Mesenchymal stem cell (in vitro differentiated cells and primary cell): ENCODE results near the gene ASTN2.
A peak's percentile ranks its signal among the peaks of the same experiment; 100 is the strongest.

Experiments
- DNase-seq: peaks from one replicate; pipeline ENCODE4 v3.0.0-alpha.2; 2013
- H2AFZ ChIP-seq: one replicate; pipeline ENCODE4 v1.6.1; 2013; ENCODE audit warnings: low read depth, mild to moderate bottlenecking, control low read depth, inconsistent platforms, low read length, moderate library complexity
- H2AK5ac ChIP-seq: 2 replicates; pipeline ENCODE4 v1.6.1; 2013; ENCODE audit warnings: low read length, moderate library complexity, mild to moderate bottlenecking, inconsistent platforms; ENCODE audit not compliant: severe bottlenecking
- H2BK120ac ChIP-seq: one replicate; pipeline ENCODE4 v1.6.1; 2013; ENCODE audit warnings: low read depth, mild to moderate bottlenecking, inconsistent platforms, low read length, moderate library complexity
- H2BK12ac ChIP-seq, 2 experiments: one replicate each; pipeline ENCODE4 v1.6.1; 2013; ENCODE audit warnings: inconsistent platforms in 2 of 2, low read length in 2 of 2, mild to moderate bottlenecking in 2 of 2, moderate library complexity in 2 of 2, control low read depth in 1 of 2
- H2BK15ac ChIP-seq: one replicate; pipeline ENCODE4 v1.6.1; 2013; ENCODE audit warnings: mild to moderate bottlenecking, low read depth, inconsistent platforms; ENCODE audit not compliant: poor library complexity, severe bottlenecking
- H2BK5ac ChIP-seq: 2 replicates; pipeline ENCODE4 v1.6.1; 2013; ENCODE audit warnings: low read depth, mild to moderate bottlenecking, low read length, control low read depth, inconsistent platforms; ENCODE audit not compliant: poor library complexity, severe bottlenecking
- H3K14ac ChIP-seq, 2 experiments: one replicate each; pipeline ENCODE4 v1.6.1; 2013; ENCODE audit warnings: inconsistent platforms in 2 of 2, low read length in 2 of 2, control low read depth in 1 of 2, mild to moderate bottlenecking in 1 of 2, moderate library complexity in 1 of 2
- H3K18ac ChIP-seq, 2 experiments: one replicate each; pipeline ENCODE4 v1.6.1; 2013; ENCODE audit warnings: inconsistent platforms in 2 of 2, low read length in 2 of 2, control low read depth in 1 of 2, low read depth in 1 of 2, mild to moderate bottlenecking in 1 of 2
- H3K23ac ChIP-seq, 2 experiments: one replicate each; pipeline ENCODE4 v1.6.1; 2013; ENCODE audit warnings: inconsistent platforms in 2 of 2, low read length in 2 of 2, mild to moderate bottlenecking in 2 of 2, moderate library complexity in 2 of 2, control low read depth in 1 of 2
- H3K27ac ChIP-seq: 2 replicates; pipeline ENCODE4 v1.5.1; 2013; ENCODE audit warnings: mild to moderate bottlenecking, moderate library complexity, low read length, control low read depth, inconsistent platforms; ENCODE audit not compliant: poor library complexity, severe bottlenecking
- H3K27me3 ChIP-seq, 2 experiments: 2 replicates each; pipeline versions ENCODE4 v1.6.1 to v1.7.0; 2013; ENCODE audit warnings: low read length in 2 of 2, mild to moderate bottlenecking in 2 of 2, moderate library complexity in 2 of 2, control low read depth in 1 of 2, inconsistent platforms in 1 of 2; ENCODE audit not compliant: control insufficient read depth in 1 of 2, insufficient read depth in 1 of 2
- H3K36me3 ChIP-seq, 2 experiments: 2 replicates each; pipeline versions ENCODE4 v1.6.1 to v1.7.0; 2013; ENCODE audit warnings: low read length in 2 of 2, control low read depth in 1 of 2, inconsistent platforms in 1 of 2, low read depth in 1 of 2, mild to moderate bottlenecking in 1 of 2; ENCODE audit not compliant: insufficient read depth in 2 of 2, control insufficient read depth in 1 of 2
- H3K4ac ChIP-seq, 2 experiments: one replicate each; pipeline ENCODE4 v1.6.1; 2013; ENCODE audit warnings: inconsistent platforms in 2 of 2, low read length in 2 of 2, mild to moderate bottlenecking in 2 of 2, moderate library complexity in 2 of 2, control low read depth in 1 of 2, low read depth in 1 of 2
- H3K4me1 ChIP-seq: 2 replicates; pipeline ENCODE4 v1.6.1; 2013; ENCODE audit warnings: low read depth, low read length, control low read depth; ENCODE audit not compliant: control insufficient read depth, insufficient read depth
- H3K4me2 ChIP-seq: 2 replicates; pipeline ENCODE4 v1.6.1; 2013; ENCODE audit warnings: low read length, mild to moderate bottlenecking, inconsistent platforms; ENCODE audit not compliant: poor library complexity, severe bottlenecking
- H3K4me3 ChIP-seq, 2 experiments: 2 replicates each; pipeline versions ENCODE4 v1.5.1 to v1.7.0; 2013; ENCODE audit warnings: low read length in 2 of 2, mild to moderate bottlenecking in 2 of 2, control low read depth in 1 of 2, low read depth in 1 of 2; ENCODE audit not compliant: insufficient read depth in 1 of 2
- H3K79me1 ChIP-seq: replicated peaks from 2 replicates; pipeline ENCODE4 v1.6.1; 2013; ENCODE audit warnings: mild to moderate bottlenecking, control low read depth, low read length, inconsistent platforms; ENCODE audit not compliant: poor library complexity, severe bottlenecking
- H3K9ac ChIP-seq: 2 replicates; pipeline ENCODE4 v1.7.0; 2013; ENCODE audit warnings: mild to moderate bottlenecking, low read length, moderate library complexity
- H3K9me3 ChIP-seq: 2 replicates; pipeline ENCODE4 v1.7.0; 2013; ENCODE audit warnings: mild to moderate bottlenecking, low read length; ENCODE audit not compliant: control insufficient read depth
- H4K8ac ChIP-seq: one replicate; pipeline ENCODE4 v1.6.1; 2013; ENCODE audit warnings: inconsistent platforms, mild to moderate bottlenecking, low read length, moderate library complexity
- H4K91ac ChIP-seq: one replicate; pipeline ENCODE4 v1.6.1; 2013; ENCODE audit warnings: mild to moderate bottlenecking, low read length, inconsistent platforms
- WGBS: methylation state at CpG from one replicate; pipeline ENCODE4 v1.1.7; 2013; ENCODE audit warnings: mixed read lengths; 5-methylcytosine and 5-hydroxymethylcytosine counted together

The ASTN2 gene

GRCh38 chr9:117437283-117437682 is 22.4 kb upstream of the ASTN2 start:
- H4K91ac ChIP-seq: no peak overlapping the region
- no peaks in the 10 kb centered on the region for H3K79me1 ChIP-seq
- H3K4me3 ChIP-seq: no peak overlapping the region
- H3K27ac ChIP-seq: no peak overlapping the region
- no peak overlapping the region for H4K8ac ChIP-seq
- H2BK15ac ChIP-seq: no peak overlapping the region
- no peak overlapping the region for H2AFZ ChIP-seq
- no peak overlapping the region for H3K23ac ChIP-seq
- no peaks in the 10 kb centered on the region for H3K9me3 ChIP-seq
- H2BK12ac ChIP-seq: no peak overlapping the region
- H3K4ac ChIP-seq: no peak overlapping the region
- no peak for DNase-seq
- peak overlapping the region in 1 of 2 experiments; percentile 22 for H3K14ac ChIP-seq
- H3K18ac ChIP-seq: no peak overlapping the region
- WGBS: 75% methylated on average over 6 of the region's 6 CpGs
- H3K27me3 ChIP-seq: no peaks in the 10 kb centered on the region
- no peak overlapping the region for H3K4me2 ChIP-seq
- no peak overlapping the region for H2BK5ac ChIP-seq
- H2BK120ac ChIP-seq: no peak overlapping the region
- no peak overlapping the region for H2AK5ac ChIP-seq
- H3K36me3 ChIP-seq: no peaks in the 10 kb centered on the region
- H3K9ac ChIP-seq: no peak overlapping the region
- H3K4me1 ChIP-seq: no peaks in the 10 kb centered on the region

- no peak overlapping the region for H3K4ac ChIP-seq
- no peak overlapping the region for H3K9ac ChIP-seq
- H2BK120ac ChIP-seq: no peak overlapping the region
- no peak overlapping the region for H2AFZ ChIP-seq
- H2BK12ac ChIP-seq: no peak overlapping the region
- H2BK15ac ChIP-seq: no peak overlapping the region
- H3K4me2 ChIP-seq: no peak overlapping the region
- H4K8ac ChIP-seq: no peak overlapping the region
- no peaks in the 10 kb centered on the region for H3K79me1 ChIP-seq
- no peak overlapping the region for H3K27ac ChIP-seq
- H2BK5ac ChIP-seq: no peak overlapping the region
- H3K27me3 ChIP-seq: no peaks in the 10 kb centered on the region
- H3K4me1 ChIP-seq: no peaks in the 10 kb centered on the region
- H3K23ac ChIP-seq: no peak overlapping the region
- H2AK5ac ChIP-seq: no peak overlapping the region
- no peaks in the 10 kb centered on the region for H3K9me3 ChIP-seq
- no peak for DNase-seq
- WGBS: 86% methylated on average over 2 of the region's 4 CpGs
- H3K36me3 ChIP-seq: no peaks in the 10 kb centered on the region
- no peak overlapping the region for H4K91ac ChIP-seq
- H3K18ac ChIP-seq: no peak overlapping the region
- H3K4me3 ChIP-seq: no peak overlapping the region
- no peak overlapping the region for H3K14ac ChIP-seq
Observed at GRCh38 chr9:117435630-117436261, 20.9 kb upstream of the ASTN2 start.

GRCh38 chr9:117434566-117434965 is 19.7 kb upstream of the ASTN2 start:
- H2AFZ ChIP-seq: no peak overlapping the region
- no peak overlapping the region for H3K14ac ChIP-seq
- H2BK12ac ChIP-seq: no peak overlapping the region
- no peak overlapping the region for H3K4ac ChIP-seq
- no peak for DNase-seq
- no peak overlapping the region for H4K8ac ChIP-seq
- H3K4me2 ChIP-seq: no peak overlapping the region
- no peak overlapping the region for H2BK15ac ChIP-seq
- no peaks in the 10 kb centered on the region for H3K79me1 ChIP-seq
- no peak overlapping the region for H2AK5ac ChIP-seq
- H4K91ac ChIP-seq: no peak overlapping the region
- no peak overlapping the region for H3K4me3 ChIP-seq
- no peak overlapping the region for H2BK5ac ChIP-seq
- H3K27me3 ChIP-seq: no peaks in the 10 kb centered on the region
- H3K36me3 ChIP-seq: no peaks in the 10 kb centered on the region
- no peak overlapping the region for H2BK120ac ChIP-seq
- no peaks in the 10 kb centered on the region for H3K4me1 ChIP-seq
- no peaks in the 10 kb centered on the region for H3K9me3 ChIP-seq
- H3K18ac ChIP-seq: no peak overlapping the region
- no peak overlapping the region for H3K9ac ChIP-seq
- H3K27ac ChIP-seq: no peak overlapping the region
- H3K23ac ChIP-seq: no peak overlapping the region

GRCh38 chr9:117430813-117431212 is 16.0 kb upstream of the ASTN2 start:
- Histone ChIP-seq H2BK120ac (no peak overlapping the region), H3K27ac (no peak overlapping the region), H3K27me3 (no peaks in the 10 kb centered on the region), H3K4me2 (no peak overlapping the region), H3K36me3 (no peaks in the 10 kb centered on the region), H2BK5ac (no peak overlapping the region), H3K4me1 (no peaks in the 10 kb centered on the region), H3K9me3 (no peaks in the 10 kb centered on the region), H4K91ac (no peak overlapping the region), H4K8ac (no peak overlapping the region), H3K18ac (no peak overlapping the region), H2AK5ac (no peak overlapping the region), H3K14ac (no peak overlapping the region), H2BK15ac (no peak overlapping the region), H3K9ac (no peak overlapping the region), H3K4ac (no peak overlapping the region), H3K4me3 (no peak overlapping the region), H2BK12ac (no peak overlapping the region), H3K79me1 (no peaks in the 10 kb centered on the region), H3K23ac (no peak overlapping the region), H2AFZ (no peak overlapping the region)
- DNase-seq: no peak
- 77% methylated on average over 2 of the region's 2 CpGs for WGBS
